ENCODE measurements around the gene GALNTL6. TPM values are rescaled to one million over a fixed set of nuclear protein-coding genes. Genes with fewer than 3 reads are reported as not detected.
"Not testable (repeated sequence)": the region's sequence is repeated elsewhere in the genome, so short reads cannot be mapped to it uniquely, and the experiment has no call there.

The GALNTL6 gene
- total RNA-seq, 1 donor from 2014 or later = 0.22 TPM

DNA sequence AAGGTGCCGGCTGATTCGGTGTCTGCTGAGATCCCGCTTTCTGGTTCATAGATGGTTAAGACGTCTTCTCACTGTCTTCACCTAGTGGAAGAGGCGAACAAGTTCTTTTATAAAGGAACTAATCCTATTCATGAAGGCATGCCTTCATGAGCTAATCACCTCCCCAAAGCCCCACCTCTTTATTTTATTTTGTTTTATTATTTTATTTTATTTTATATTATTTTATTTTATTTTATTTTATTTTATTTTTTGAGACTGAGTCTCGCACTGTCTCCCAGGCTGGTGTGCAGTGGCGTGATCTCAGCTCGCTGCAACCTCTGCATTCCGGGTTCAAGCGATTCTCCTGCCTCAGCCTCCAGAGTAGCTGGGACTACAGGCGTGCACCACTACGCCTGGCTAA, 615.8 kb downstream of the GALNTL6 start:
- intact Hi-C loops (cut with DNase I); ATAC-seq; DNase-seq (ENCODE audit: low spot score): not testable (repeated sequence)

DNA sequence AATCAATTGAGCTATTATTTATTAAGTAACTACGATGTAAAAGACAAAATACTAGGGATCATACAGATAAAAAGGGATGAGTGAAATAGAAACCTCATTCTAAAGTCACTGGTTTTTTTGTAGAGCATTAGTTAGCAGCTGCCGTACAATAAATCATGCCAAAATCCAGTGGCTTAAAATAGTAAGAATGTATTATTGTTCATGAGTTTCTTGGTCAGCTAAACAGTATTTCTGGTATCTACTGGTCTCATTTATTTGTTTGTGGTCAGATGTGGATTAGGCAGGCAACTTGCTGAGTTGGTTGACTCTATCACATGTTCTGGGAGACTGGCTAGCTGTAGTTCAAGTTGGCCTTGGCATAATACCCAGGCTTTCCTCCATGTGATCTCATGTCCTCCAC, 667.3 kb downstream of the GALNTL6 start:
- no peak for DNase-seq (ENCODE audit: low spot score)
- intact Hi-C loops (cut with DNase I) = no loop called here
- ATAC-seq = no peak

DNA sequence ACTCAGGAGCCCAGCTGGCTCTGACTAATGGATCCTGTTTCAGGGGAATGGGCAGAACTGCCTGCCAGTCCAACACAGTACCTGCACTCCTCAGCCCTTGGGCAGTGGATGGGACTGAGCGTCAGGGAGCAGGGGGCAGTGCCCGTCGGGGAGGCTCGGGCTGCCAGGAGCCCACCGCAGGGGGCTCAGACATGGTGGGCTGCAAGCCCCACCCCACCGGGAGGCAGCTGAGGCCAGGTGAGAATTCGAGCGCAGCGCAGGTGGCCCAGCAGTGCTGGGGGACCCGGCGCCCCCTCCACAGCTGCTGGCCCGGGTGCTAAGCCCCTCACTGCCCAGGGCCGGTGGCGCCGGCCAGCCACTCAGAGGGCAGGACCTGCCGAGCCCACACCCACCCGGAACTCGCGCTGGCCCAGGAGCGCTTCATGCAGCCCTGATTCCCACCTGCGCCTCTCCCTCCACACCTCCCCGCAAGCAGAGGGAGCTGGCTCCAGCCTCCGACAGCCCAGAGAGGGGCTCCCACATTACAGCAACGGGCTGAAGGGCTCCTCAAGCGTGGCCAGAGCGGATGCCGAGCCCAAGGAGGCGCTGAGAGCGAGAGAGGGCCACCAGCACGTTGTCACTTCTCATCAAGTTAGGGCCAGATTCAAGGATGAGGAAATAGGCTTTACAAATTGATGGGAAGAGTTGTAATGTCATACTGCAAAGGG, 668.8 kb downstream of the GALNTL6 start:
- intact Hi-C loops (cut with DNase I) = no loop called here
- no peak for ATAC-seq
- no peak for DNase-seq (ENCODE audit: low spot score)

DNA sequence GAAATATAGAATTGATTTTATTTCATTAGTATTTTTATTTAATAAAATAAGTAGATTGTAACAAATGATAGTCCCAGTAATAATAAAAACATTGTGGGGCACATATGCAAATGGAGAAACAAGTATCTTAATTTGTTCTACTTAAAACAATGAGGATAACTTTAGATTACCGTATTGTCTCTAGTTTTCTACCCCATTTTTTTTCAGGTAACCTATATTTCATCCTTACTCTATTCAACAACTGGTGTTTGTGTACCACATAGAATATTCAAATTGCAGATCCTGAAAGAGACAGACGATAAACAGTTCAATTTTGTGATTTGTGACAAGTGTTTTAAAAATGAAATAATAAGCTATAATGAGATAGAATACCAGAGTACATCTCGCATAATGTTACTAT, 671.8 kb downstream of the GALNTL6 start:
- ATAC-seq = no peak
- DNase-seq (ENCODE audit: low spot score) = no peak
- intact Hi-C loops (cut with DNase I) = no loop called here

DNA sequence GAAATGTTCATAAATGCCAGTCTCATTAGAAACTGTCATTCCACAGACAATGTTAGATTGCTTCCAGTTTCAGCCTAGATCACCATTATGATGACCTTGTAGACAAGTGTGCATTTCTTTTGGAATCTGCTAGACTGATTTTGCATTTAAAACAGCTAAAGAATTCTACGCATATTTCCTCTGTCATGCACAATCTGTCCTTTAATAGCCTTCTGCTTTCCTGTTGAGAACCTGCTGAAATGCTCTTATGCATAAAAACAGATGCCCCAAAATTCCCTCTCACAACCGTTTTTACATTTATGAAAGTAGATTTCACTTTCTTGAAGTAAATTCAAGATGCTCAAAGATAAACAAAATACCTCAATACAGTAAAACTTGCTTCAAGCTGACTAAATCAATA, 673.3 kb downstream of the GALNTL6 start:
- intact Hi-C loops (cut with DNase I) = no loop called here
- DNase-seq (ENCODE audit: low spot score) = no peak
- no peak for ATAC-seq

DNA sequence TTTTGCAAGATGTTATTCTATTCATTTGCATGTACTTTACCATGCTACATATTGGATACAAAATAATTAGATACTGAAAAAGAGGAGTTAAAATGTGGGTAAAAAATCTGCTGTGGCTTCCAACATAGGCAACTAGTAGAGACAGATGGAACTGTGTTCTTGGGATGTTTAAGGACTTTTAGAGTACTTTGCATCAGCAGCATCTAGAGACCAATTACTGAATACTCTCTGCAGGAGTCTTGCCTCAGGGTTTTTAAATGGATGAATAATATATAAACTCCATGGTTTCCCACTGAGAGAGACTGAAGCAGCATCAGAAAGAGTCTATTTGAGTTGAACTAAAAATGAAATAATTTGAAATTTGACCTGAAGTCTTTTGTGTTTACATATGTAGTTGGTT, 676.7 kb downstream of the GALNTL6 start:
- ATAC-seq = no peak
- no peak for DNase-seq (ENCODE audit: low spot score)
- intact Hi-C loops (cut with DNase I) = no loop called here

DNA sequence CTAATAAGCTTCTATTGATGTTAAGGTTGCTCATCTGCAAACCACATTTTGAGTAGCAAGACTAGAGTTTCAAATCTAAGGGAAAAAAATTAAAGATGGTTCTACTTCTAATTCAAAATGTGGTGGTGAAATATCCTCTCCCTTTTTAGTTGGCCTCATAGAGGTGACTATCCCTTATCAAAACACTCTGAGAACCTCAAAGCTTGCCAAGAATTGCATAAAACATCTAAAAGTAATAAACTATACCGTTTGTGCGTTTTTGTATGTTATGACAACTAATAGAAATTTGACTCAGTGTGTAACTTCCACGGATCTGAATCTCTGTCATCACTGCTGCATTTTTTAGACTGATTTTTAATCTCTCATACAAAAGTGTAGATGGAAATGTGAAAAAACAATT, 682.6 kb downstream of the GALNTL6 start:
- intact Hi-C loops (cut with DNase I) = no loop called here
- DNase-seq (ENCODE audit: low spot score) (no peak), ATAC-seq (no peak)

DNA sequence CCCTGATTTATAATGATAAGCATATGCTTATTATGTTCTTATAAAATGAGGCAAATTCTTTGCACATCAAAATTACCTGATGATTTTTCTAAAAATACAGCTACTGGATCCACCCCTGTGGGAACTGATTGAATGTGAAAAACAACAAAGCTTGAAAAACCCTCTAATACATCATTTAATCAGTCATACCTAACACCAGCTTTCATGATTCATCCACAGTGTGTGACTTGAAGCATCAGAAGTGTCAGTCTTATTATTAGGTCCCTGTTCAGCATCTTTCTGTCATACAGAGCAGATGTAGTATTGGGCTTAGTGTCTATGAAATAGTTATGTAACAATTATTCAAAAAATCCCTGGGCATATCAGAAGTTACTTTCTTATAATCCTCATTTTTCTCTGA, 684.1 kb downstream of the GALNTL6 start:
- intact Hi-C loops (cut with DNase I) = no loop called here

DNA sequence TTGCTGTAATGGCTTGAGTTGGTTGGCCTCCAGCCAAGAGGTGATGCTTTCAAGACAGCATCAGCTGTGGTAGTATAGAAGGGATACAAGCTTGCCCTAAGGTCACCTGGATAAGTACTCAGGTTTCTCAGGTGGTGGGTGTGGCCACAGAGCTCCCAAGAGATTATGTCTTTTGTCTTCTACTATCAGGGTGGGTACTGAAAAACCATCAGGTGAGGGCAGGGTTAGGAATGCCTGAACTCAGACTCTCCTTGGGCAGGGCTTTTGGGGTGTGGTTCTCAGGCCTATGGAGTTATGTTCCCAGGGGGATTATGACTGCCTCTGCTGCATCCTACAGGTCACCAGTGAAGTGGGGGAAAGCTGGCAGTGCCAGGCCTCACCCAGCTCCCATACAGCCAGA, 700.8 kb downstream of the GALNTL6 start:
- intact Hi-C loops (cut with DNase I) = no loop called here
- ATAC-seq (no peak), DNase-seq (ENCODE audit: low spot score) (no peak)

More for the DNA sequence above, 684.1 kb downstream of the GALNTL6 start:
- ATAC-seq (no peak), DNase-seq (ENCODE audit: low spot score) (no peak)

DNA sequence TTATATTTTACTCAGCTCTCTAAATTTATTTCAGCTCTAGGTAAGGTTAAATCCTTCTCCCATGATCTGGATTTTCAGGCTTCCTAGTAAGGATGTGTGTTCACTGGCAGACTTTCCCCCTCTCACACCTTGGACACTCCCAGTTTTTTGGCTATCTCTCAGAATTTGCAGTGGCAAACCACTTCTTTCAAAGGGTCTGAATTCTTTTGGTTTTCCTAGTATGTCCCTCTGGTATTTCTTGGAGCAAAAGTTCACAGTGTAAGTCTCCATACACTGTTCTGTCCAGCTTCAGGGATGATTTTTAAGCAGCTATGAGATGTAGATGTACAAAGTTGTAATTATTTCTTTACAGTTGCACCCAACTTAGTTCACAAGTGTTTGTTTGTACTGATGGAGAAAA, 701.6 kb downstream of the GALNTL6 start:
- intact Hi-C loops (cut with DNase I) = no loop called here
- DNase-seq (ENCODE audit: low spot score) (no peak), ATAC-seq (no peak)

DNA sequence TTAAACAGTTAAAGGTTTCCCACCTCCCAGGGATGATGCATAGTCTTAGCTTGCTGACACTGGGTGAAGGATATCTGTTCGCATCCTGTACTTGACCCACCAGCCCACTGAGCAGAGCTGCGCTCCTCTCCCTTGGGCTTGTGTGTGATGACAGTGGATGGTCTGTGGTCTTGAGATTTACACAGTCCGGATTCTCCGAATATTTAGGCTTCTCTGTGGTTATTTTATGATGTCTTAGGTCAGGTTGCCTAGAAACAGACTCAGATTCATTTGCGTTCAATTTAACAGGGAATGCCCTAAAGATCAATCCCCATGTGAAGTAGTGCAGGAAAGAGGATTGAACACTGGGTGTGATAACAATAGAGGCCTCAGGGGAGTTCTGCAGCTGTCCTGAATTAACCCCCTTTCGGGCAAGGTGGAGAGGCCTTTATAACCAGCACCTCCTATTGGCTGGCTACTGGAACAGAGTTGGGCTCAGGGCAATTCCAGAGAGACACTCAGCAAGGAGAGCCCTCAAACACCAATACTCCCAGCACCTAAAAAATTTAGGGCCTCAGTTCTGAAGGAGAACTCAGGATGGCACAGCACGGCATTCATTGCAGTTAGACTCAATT, 702.2 kb downstream of the GALNTL6 start:
- DNase-seq (ENCODE audit: low spot score) = no peak
- intact Hi-C loops (cut with DNase I) = no loop called here

DNA sequence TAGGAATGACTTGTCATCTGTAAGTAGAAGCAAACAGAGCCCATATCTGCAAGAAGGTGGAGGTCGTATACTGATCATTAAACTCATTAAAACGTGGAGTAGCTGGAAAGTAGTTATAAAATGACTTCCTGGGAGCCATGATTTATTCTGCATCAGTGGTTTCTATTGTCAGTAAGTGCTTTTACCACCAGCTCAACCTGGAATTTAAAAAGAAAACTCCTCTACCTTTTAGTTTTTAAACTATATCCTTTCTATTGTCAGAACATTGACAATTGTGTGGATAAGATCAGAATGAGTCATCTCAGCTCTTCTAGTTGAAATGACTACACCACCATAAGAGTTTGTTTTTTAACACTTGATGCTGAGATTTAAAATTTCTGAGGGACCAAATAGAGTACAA, 704.2 kb downstream of the GALNTL6 start:
- intact Hi-C loops (cut with DNase I) = no loop called here
- ATAC-seq (no peak), DNase-seq (ENCODE audit: low spot score) (no peak)

More for the DNA sequence above, 702.2 kb downstream of the GALNTL6 start:
- no peak for ATAC-seq

DNA sequence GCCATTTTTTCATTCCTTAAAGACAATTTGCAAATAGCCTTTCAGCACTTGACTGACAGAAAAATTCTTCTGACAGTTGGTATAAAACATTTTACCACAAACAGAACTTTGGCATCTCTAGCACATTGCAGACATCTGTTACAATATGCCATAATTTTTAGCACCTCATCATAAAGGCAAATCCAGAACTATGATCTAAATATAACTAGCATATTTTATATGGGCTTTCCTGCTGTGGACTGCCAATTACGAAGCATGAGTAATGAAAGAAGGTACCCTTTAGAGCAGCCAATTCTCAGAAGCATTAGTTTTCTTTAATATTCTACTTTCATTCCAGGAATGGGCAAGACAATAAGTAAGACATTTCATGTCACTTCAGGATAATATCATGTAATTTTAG, 708.0 kb downstream of the GALNTL6 start:
- intact Hi-C loops (cut with DNase I) = no loop called here
- no peak for ATAC-seq
- no peak for DNase-seq (ENCODE audit: low spot score)

DNA sequence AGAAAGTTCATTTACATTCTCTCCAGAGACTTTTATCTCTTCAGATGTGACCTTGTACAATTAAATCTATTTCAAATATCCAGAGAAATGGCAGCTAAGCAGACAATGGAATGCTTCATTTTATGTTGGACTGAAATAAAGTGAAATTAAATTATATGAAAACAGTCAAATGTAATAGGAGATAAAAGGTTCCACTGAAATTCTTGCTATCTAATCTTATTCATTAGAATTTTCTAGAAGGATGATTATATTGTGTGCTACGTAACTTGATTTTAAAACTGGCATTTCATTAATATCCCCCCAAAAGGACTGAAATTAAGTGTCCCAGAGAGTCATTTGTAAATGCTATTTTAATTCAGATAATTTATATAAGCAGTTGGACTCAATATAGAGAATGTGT, 708.5 kb downstream of the GALNTL6 start:
- DNase-seq (ENCODE audit: low spot score) = no peak
- no peak for ATAC-seq
- intact Hi-C loops (cut with DNase I) = no loop called here

DNA sequence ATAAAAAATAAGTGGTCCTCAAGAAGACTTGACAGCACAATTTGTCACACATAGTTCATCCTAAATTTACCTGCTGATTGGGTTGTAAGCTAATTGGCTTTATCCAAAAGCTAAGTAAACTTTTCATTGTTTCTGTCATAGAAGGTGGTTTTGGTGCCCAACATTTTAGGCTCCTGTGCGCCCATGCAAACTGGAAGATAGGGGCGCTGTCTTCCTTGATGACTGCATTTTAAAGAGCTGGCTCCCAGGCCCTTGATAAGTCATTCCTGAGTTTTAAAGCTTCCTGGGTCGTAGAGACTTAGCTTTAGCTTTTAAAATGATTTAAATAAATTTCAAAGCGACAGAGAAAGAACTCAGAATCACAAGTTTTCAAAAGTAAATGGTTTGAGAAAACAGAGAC, 730.0 kb downstream of the GALNTL6 start:
- DNase-seq (ENCODE audit: low spot score) = no peak
- no peak for ATAC-seq
- intact Hi-C loops (cut with DNase I) = loop anchor here (10.0 kb wide), 1 partner anchor 1468 kb away; no protein-coding TSS in a partner anchor

DNA sequence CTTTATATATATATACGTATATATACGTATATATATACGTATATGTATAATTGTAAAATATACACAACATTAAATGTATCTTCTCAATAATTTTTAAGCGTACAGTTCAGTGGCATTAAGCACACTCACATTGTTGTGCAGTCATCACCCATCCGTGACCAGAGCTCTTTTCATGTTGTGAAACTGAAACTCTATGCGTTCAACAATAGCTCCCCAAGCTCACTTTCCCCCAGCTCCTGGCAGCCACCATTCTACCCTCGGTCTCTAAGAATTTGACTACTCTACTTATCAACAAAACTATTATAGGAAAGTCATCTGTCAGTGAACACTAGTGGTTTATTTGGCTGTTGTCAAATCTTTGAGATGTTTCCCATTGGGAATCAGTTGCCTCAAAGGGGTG, 733.6 kb downstream of the GALNTL6 start:
- intact Hi-C loops (cut with DNase I) = loop anchor here (10.0 kb wide), 1 partner anchor 1472 kb away; no protein-coding TSS in a partner anchor
- no peak for ATAC-seq
- DNase-seq (ENCODE audit: low spot score) = no peak

DNA sequence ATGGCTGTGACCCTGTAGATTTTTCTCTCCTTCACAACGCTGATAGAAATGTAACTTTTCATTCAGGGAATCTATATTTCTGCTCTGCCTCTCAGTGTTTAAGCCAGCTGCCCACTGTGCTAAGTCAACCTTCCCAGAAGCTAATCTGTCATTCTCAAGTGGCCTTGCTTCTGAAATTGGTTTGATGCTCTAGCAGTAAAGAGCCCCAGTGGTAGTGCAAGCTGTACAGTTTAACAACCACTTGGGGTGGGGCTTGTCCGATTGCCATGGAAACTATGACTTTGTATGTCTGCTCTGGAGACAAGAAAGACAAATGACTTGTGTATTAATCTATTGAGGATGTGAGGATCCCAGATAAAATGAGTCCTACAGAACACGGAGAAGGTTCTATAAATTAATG, 734.5 kb downstream of the GALNTL6 start:
- no peak for DNase-seq (ENCODE audit: low spot score)
- ATAC-seq = no peak

DNA sequence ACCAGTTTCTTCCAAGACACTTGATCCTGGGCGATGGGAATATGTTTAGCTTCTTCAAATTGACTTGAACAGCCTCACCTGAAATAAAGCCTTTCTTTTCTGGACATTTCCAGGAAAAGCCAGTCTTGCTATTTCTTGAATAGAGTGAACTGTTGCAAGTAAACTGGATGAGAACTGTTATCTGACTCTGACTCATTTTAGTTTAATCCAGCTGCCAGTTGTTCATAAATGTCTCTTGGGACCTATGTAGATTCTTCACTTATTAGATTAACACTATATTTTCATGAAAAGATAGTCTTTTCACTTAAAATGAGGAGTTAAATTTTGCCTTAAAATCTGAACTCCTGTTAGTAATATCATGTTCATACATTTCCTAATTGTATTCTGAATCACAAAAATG, 740.0 kb downstream of the GALNTL6 start:
- DNase-seq (ENCODE audit: low spot score) = no peak
- ATAC-seq = no peak
- intact Hi-C loops (cut with DNase I) = no loop called here

More for the DNA sequence above, 734.5 kb downstream of the GALNTL6 start:
- intact Hi-C loops (cut with DNase I) = loop anchor here (10.0 kb wide), 1 partner anchor 1473 kb away; no protein-coding TSS in a partner anchor

DNA sequence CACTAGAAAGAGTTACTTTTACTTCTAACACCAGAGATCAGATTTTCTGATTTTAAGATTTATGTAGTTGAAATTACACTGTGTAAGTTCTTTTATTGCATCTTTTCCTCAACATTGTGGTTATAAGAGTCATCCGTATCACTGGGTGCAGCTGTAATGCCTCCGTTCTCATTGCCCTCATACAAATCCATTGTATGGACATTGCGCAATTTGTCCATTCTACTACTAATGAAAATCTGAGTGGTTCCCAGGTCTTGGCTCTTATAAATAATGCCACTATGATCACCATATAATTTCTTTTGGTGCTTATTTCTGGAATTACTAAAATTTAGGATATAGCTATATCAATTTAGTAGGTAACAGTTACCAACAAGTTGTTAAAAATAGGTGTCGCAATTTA, 741.4 kb downstream of the GALNTL6 start:
- intact Hi-C loops (cut with DNase I) = no loop called here
- DNase-seq (ENCODE audit: low spot score) = no peak
- ATAC-seq = no peak

DNA sequence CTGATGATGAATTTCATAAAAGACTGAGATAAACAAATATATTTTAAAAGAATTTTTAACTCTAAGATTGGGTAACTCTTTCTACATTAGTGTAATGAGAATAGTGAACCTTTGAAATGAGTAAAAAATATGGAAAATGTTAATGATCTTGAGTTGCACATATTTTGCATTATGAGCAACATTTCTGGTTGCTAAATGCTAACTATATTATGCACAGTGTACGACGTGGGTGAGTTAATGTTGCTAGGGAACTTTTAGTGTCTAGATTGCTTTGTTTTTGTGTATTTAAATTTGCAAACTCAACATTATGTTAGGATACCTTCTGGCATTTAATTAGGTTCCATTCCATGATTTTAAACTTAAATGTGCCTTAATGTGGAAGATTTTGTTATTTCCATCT, 742.5 kb downstream of the GALNTL6 start:
- DNase-seq (ENCODE audit: low spot score) = no peak
- intact Hi-C loops (cut with DNase I) = no loop called here
- ATAC-seq = no peak

DNA sequence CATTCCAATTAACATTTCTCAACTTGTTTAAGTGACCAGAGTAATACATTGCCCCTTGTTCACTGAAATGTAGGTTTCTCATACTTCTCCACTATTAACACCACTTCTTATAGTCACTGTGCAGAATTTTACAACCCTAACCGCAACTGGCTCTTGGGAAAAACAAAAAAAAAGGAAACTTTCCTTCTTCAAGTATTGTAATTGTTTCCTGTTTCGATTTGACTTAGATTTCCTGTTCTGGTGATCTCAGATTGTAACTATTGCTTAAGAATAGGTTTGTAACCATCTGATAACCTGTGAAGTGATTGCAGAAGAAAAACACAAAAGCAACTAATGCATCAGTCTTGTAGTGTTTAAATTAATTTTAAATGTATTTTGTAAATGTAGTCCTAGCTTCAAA, 760.7 kb downstream of the GALNTL6 start:
- ATAC-seq = no peak
- intact Hi-C loops (cut with DNase I) = no loop called here
- DNase-seq (ENCODE audit: low spot score) = no peak
